Measurements from ENCODE around the gene RASL10B. TPM values are rescaled to one million over a fixed set of nuclear protein-coding genes. Genes with fewer than 3 reads are reported as not detected.

The RASL10B gene
- total RNA-seq, 1 experiment from 2014 or later, result 4.3 TPM

DNA sequence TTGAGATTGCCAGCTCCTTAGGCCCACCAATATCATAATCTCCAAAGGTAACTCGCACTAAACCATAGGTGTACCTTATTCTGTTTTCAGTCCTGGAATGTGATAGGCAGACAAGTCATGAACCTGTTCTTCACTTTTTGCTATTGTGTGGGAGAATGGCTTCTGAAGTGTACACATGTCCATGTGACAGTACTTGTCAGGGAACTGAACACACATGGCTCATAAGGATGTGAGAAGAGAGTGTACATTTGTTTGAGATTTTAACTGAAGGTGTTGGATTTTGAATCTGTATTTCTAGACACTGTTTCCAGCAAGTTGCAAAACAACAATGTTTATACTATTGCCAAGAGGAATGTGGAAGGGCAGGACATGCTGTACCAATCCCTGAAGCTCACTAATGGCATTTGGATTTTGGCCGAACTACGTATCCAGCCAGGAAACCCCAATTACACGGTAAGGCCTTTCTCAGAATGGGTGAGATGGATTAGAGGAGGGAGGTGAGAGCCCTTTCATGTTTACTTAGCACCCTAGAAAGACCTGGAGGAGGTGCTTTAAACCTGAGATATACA, 14.5 kb upstream of the RASL10B start:
- TF ChIP-seq, protein P1, sequence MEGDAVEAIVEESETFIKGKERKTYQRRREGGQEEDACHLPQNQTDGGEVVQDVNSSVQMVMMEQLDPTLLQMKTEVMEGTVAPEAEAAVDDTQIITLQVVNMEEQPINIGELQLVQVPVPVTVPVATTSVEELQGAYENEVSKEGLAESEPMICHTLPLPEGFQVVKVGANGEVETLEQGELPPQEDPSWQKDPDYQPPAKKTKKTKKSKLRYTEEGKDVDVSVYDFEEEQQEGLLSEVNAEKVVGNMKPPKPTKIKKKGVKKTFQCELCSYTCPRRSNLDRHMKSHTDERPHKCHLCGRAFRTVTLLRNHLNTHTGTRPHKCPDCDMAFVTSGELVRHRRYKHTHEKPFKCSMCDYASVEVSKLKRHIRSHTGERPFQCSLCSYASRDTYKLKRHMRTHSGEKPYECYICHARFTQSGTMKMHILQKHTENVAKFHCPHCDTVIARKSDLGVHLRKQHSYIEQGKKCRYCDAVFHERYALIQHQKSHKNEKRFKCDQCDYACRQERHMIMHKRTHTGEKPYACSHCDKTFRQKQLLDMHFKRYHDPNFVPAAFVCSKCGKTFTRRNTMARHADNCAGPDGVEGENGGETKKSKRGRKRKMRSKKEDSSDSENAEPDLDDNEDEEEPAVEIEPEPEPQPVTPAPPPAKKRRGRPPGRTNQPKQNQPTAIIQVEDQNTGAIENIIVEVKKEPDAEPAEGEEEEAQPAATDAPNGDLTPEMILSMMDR (IDR thresholded peaks at IDR 0.05), result no peak
- no peak for TF ChIP-seq SIN3A (IDR thresholded peaks at IDR 0.05; ENCODE audit: borderline replicate concordance, insufficient read depth, low read depth, low read length)
- TF ChIP-seq POLR2AphosphoS5 (IDR thresholded peaks at IDR 0.05; ENCODE audit: low read depth, low read length), result no peak
- TF ChIP-seq, protein P2, sequence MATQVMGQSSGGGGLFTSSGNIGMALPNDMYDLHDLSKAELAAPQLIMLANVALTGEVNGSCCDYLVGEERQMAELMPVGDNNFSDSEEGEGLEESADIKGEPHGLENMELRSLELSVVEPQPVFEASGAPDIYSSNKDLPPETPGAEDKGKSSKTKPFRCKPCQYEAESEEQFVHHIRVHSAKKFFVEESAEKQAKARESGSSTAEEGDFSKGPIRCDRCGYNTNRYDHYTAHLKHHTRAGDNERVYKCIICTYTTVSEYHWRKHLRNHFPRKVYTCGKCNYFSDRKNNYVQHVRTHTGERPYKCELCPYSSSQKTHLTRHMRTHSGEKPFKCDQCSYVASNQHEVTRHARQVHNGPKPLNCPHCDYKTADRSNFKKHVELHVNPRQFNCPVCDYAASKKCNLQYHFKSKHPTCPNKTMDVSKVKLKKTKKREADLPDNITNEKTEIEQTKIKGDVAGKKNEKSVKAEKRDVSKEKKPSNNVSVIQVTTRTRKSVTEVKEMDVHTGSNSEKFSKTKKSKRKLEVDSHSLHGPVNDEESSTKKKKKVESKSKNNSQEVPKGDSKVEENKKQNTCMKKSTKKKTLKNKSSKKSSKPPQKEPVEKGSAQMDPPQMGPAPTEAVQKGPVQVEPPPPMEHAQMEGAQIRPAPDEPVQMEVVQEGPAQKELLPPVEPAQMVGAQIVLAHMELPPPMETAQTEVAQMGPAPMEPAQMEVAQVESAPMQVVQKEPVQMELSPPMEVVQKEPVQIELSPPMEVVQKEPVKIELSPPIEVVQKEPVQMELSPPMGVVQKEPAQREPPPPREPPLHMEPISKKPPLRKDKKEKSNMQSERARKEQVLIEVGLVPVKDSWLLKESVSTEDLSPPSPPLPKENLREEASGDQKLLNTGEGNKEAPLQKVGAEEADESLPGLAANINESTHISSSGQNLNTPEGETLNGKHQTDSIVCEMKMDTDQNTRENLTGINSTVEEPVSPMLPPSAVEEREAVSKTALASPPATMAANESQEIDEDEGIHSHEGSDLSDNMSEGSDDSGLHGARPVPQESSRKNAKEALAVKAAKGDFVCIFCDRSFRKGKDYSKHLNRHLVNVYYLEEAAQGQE (IDR thresholded peaks at IDR 0.05; ENCODE audit: insufficient read depth in 1 of 2, low read depth in 2 of 2, low read length in 1 of 2), result no peak
- TF ChIP-seq TCF7L2 (IDR thresholded peaks at IDR 0.05; ENCODE audit: low read depth, low read length), result no peak
- no TSS peak for BruUV-seq (replicated peaks)
- no peaks in the 10 kb centered on the region for H3K9me3 ChIP-seq (ENCODE audit: control insufficient read depth, insufficient read depth, low read depth, low read length)
- ChIA-PET CTCF (no interaction called here), POLR2A (no interaction called here)
- no peak overlapping the region for H3K4me3 ChIP-seq (ENCODE audit: low read depth in 2 of 2, low read length in 2 of 2)
- H3K27ac ChIP-seq (ENCODE audit: low read length), result no peak overlapping the region
- in situ Hi-C loops (cut with HindIII; ENCODE audit: low pct_unique_long_range_greater_than_20kb, low sequenced_read_pairs), result no loop called here
- ATAC-seq, result no peak
- peaks cover 56% of the 10 kb centered on the region for H3K36me3 ChIP-seq (ENCODE audit: control insufficient read depth, insufficient read depth, low read length)
- DNase-seq (ENCODE audit: low read depth, low spot score), result no peak
- H3K27me3 ChIP-seq (ENCODE audit: control insufficient read depth, insufficient read depth, low read length), result no peaks in the 10 kb centered on the region
- H3K4me1 ChIP-seq (ENCODE audit: control insufficient read depth, insufficient read depth, low read length), result no peaks in the 10 kb centered on the region
- intact Hi-C loops (cut with micrococcal nuclease; ENCODE audit: unreplicated experiment), result no loop called here

DNA sequence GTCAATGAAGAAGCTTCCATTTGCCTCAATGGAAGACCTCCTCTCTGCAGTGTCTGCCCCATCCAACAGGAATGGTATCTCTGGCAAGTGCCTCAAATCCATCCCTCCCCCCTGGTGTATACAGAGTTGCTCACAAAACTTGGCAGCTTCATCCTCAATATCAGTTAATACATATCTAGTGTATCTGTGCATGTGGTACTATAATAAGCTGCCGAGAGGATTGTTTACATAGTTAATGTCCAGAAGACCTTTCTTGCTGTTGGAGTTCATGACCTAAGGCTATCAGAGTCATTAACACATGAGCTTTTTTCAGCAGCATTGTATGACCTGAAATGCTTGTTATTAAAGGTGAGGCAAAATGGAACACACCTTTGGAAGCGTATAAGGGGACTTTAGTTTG, 14.0 kb upstream of the RASL10B start:
- TF ChIP-seq SIN3A (IDR thresholded peaks at IDR 0.05; ENCODE audit: borderline replicate concordance, insufficient read depth, low read depth, low read length), result no peak
- TF ChIP-seq, protein P2 (IDR thresholded peaks at IDR 0.05; ENCODE audit: insufficient read depth in 1 of 2, low read depth in 2 of 2, low read length in 1 of 2), result no peak
- no peak for TF ChIP-seq TCF7L2 (IDR thresholded peaks at IDR 0.05; ENCODE audit: low read depth, low read length)
- TF ChIP-seq, protein P1 (IDR thresholded peaks at IDR 0.05), result no peak
- no peak for TF ChIP-seq POLR2AphosphoS5 (IDR thresholded peaks at IDR 0.05; ENCODE audit: low read depth, low read length)
- DNase-seq (ENCODE audit: low read depth, low spot score), result no peak
- no peak overlapping the region for H3K27ac ChIP-seq (ENCODE audit: low read length)
- H3K36me3 ChIP-seq (ENCODE audit: control insufficient read depth, insufficient read depth, low read length), result peaks cover 58% of the 10 kb centered on the region
- intact Hi-C loops (cut with micrococcal nuclease; ENCODE audit: unreplicated experiment) (no loop called here), in situ Hi-C loops (cut with HindIII; ENCODE audit: low pct_unique_long_range_greater_than_20kb, low sequenced_read_pairs) (no loop called here)
- ChIA-PET CTCF (no interaction called here), POLR2A (no interaction called here)
- no peaks in the 10 kb centered on the region for H3K27me3 ChIP-seq (ENCODE audit: control insufficient read depth, insufficient read depth, low read length)
- ATAC-seq, result 0 out of 2 replicates have a peak, but pooled peaks have one; percentile 15
- no peak overlapping the region for H3K4me3 ChIP-seq (ENCODE audit: low read depth in 2 of 2, low read length in 2 of 2)
- H3K9me3 ChIP-seq (ENCODE audit: control insufficient read depth, insufficient read depth, low read depth, low read length), result no peaks in the 10 kb centered on the region
- BruUV-seq (replicated peaks), result no TSS peak
- H3K4me1 ChIP-seq (ENCODE audit: control insufficient read depth, insufficient read depth, low read length), result no peaks in the 10 kb centered on the region

Measured in Panc1 (cell line).